ENCODE measurements around the gene PM20D1.

DNA sequence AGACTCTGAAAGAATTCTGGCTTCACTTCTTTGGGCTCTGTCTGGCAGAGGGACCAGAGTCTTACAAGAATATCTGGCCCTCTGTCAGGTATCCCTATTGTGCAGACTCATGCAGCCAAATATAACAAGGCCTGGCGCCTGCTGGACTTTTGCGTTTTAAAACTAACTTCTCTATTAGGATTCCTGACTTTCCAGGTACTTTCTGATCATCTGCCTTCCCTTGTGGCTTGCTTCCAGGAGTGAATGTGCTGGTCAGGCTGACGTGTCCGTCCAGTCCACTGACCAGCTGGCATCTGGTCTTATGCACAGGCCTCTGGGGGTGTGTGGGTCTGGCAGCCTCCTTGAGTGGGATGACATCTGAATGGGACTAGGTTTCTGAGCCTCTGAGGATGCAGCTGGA is 66.0 kb downstream of the PM20D1 start:
- TF ChIP-seq GATA3 (IDR thresholded peaks at IDR 0.05; ENCODE audit: low read depth, low read length), result no peak
- no peak for TF ChIP-seq GATA2 (IDR thresholded peaks at IDR 0.05; ENCODE audit: low read depth, low read length)

Data from SH-SY5Y (cell line).